Measurements from ENCODE around the gene BMF.

BMF gene

GRCh38 chr15:40097096-40097967 lies 11.3 kb downstream of the BMF start:
- TF ChIP-seq, protein P1, sequence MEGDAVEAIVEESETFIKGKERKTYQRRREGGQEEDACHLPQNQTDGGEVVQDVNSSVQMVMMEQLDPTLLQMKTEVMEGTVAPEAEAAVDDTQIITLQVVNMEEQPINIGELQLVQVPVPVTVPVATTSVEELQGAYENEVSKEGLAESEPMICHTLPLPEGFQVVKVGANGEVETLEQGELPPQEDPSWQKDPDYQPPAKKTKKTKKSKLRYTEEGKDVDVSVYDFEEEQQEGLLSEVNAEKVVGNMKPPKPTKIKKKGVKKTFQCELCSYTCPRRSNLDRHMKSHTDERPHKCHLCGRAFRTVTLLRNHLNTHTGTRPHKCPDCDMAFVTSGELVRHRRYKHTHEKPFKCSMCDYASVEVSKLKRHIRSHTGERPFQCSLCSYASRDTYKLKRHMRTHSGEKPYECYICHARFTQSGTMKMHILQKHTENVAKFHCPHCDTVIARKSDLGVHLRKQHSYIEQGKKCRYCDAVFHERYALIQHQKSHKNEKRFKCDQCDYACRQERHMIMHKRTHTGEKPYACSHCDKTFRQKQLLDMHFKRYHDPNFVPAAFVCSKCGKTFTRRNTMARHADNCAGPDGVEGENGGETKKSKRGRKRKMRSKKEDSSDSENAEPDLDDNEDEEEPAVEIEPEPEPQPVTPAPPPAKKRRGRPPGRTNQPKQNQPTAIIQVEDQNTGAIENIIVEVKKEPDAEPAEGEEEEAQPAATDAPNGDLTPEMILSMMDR (IDR thresholded peaks at IDR 0.05; ENCODE audit: low read depth, low read length): no peak
- no peak for DNase-seq (ENCODE audit: low read depth in 2 of 2)
- no peak overlapping the region for H3K4me3 ChIP-seq (replicated peaks in 1 of 2; ENCODE audit: low read depth in 2 of 2, low read length in 2 of 2)

DNA sequence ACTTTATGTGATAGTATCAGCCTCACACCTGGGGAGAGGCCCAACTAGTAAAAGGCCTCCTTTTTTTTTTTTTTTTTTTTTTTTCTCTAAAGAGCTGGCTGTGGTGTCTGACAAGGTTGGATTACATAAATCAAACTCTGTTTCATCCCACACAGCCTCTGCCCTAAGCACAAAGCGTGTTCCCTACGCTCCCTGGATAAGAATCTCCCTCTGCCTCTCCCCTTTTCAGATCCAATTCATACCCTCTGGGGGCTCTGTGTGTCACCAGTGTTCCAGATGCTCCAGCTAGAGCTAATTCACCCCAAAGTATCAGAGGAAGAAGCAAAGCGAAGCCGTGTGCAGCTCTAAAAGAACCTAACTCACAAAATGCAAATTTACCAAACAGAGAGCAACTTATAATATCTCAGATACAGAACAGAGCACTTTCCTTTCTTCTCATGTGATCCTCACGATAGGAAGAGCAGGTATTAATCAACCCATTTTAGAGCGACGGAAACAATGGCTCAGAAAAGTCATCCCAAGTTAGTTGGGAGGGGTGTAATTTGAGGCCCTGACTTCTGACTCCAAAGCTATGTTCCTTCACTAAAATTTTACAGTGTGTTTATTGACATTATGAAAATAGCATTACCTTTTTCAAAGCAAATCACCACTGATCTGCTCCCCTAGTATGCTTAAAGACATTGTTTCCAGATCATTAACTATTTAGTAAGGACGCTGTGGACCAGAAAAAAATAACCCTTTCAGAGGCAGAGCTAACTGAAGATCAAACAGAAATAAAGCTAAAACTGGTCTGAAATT lies 12.4 kb downstream of the BMF start:
- H3K4me3 ChIP-seq (replicated peaks in 1 of 2; ENCODE audit: low read depth in 2 of 2, low read length in 2 of 2): no peak overlapping the region
- no peak for DNase-seq (ENCODE audit: low read depth in 2 of 2)
- TF ChIP-seq, protein P1 (IDR thresholded peaks at IDR 0.05; ENCODE audit: low read depth, low read length): no peak

DNA sequence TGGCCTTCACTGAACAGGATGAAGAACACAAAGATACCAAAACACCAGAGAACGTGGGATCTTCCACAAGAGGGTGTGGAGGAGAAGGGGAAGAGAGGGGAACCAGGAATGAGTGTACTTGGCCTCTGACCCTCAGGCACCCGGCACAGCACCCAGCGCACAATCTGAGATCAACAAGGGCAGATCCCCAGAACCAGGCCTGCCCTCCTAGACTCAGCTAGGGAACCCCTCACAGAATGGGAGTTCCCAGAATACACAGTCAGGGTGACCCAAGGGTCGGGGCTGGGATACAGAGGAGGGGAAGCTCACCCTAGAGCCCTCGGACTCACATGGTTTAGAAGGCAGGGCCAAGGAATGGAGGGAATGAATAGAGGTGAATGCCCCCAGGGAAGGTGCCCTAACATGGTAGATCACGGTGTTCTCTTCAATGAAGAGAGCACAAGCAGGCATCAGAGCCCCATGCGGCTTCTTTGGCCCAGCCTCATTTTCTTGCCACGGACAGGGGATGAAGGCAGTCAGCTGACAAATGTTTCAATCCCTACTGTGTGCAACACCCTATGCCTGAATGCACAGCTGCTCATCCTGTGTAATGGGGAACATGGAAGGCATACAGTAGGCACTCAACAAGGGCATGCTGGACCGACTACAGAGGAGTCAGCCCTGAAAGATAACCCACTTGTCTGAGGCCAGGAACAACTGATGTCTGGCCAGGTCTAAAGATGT lies 13.1 kb downstream of the BMF start:
- TF ChIP-seq, protein P1 (IDR thresholded peaks at IDR 0.05; ENCODE audit: low read depth, low read length): no peak
- DNase-seq (ENCODE audit: low read depth in 2 of 2): no peak
- H3K4me3 ChIP-seq (replicated peaks in 1 of 2; ENCODE audit: low read depth in 2 of 2, low read length in 2 of 2): no peak overlapping the region

- TF ChIP-seq, protein P1 (IDR thresholded peaks at IDR 0.05; ENCODE audit: low read depth, low read length): no peak
- no peak overlapping the region for H3K4me3 ChIP-seq (replicated peaks in 1 of 2; ENCODE audit: low read depth in 2 of 2, low read length in 2 of 2)
- no peak for DNase-seq (ENCODE audit: low read depth in 2 of 2)
Measured at GRCh38 chr15:40094156-40094555, 14.5 kb downstream of the BMF start.

DNA sequence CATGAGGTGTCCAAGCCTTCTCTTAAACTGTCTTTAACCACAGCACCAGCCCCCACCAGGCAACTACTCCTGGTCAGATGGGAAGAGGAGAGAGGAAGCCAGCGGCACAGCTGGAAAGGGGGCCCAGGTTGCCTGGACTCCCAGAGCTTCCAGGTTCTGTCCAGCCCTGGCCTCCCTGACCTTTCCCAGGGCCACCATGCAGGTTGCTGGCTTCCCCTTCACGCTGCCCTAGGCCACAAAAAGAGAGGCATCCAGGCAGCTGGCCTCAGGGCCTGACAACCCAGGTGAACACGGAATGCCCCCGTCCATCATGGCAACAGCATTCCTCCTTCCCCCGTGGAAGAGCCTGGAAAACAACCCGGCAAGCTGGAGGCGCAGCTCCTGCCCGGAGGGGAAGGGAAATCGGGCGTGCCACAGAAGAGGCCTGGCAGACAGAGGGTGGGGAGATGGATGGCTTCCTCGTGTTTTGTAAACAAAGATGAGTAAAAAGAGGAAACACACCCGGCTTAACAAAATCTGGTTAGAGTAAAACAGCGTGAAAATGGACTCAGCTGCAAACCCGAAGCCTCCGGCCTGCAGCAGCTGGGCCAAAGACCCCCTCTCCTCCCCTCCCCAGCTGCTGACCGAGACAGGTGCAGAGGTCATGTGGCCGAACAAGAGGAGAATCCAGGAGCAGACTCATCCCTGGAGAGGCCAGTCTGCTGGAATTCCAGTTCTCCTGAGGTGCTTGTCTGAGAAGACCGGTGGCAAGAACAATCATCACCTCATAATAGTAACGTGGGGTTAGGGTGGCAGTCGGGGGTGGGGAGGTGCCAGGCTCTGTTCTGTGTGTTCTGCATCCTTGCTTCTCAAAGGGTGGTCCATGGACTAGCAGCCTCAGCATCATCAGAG lies 15.5 kb downstream of the BMF start:
- H3K4me3 ChIP-seq (replicated peaks in 1 of 2; ENCODE audit: low read depth in 2 of 2, low read length in 2 of 2): no peak overlapping the region
- DNase-seq (ENCODE audit: low read depth in 2 of 2): no peak
- TF ChIP-seq, protein P1 (IDR thresholded peaks at IDR 0.05; ENCODE audit: low read depth, low read length): no peak

Measured in cardiac fibroblast (primary cell).